GM12878 (cell line): Measurements from ENCODE around the gene P3H2. TPM values are rescaled to one million over a fixed set of nuclear protein-coding genes. Genes with fewer than 3 reads are reported as not detected.

Experiments
- ATAC-seq: fragments of 200-7000 bp; cut with Tn5 transposase; 3 replicates; pipeline ENCODE4 v1.9.1; 2020; ENCODE audit warnings: mild to moderate bottlenecking, moderate library complexity
- BruUV-seq: library from RNA; stranded (reverse); fragments of 400-500 nt; replicated peaks from 2 replicates; lab custom pipeline; 2021; lab: Mats Ljungman, UMichigan
- CTCF ChIA-PET: fragments of 300-600 bp; sonication (Branson Sonifier 250); formaldehyde crosslinking; extraction: SDS; loops from one replicate; lab custom pipeline; 2021; ENCODE audit warnings: inconsistent platforms; lab: Yijun Ruan, JAX
- POLR2A ChIA-PET: fragments of 350-600 bp; formaldehyde crosslinking; extraction: SDS; loops from one replicate; lab custom pipeline; 2021; ENCODE audit warnings: inconsistent platforms; lab: Charles Lee
- RAD21 ChIA-PET: fragments of 300-600 bp; sonication (Branson Sonifier 250); formaldehyde crosslinking; loops from one replicate; lab custom pipeline; 2023; ENCODE audit warnings: antibody characterized with exemption; ENCODE audit not compliant: unreplicated experiment; lab: Charles Lee
- SMC1A ChIA-PET: fragments of 300-600 bp; sonication (Branson Sonifier 250); formaldehyde crosslinking; loops from one replicate; lab custom pipeline; 2023; ENCODE audit not compliant: unreplicated experiment, uncharacterized antibody; lab: Charles Lee
- DNase-seq: peaks from one replicate; pipeline ENCODE4 v3.0.0-alpha.2; 2011; ENCODE audit warnings: low read depth, low spot score
- FAIRE-seq: peaks from 3 replicates; lab custom pipeline; 2011; peaks lifted over from hg19 to GRCh38; lab: Jason Lieb, UNC
- H2AFZ ChIP-seq: 2 replicates; pipeline ENCODE4 v1.6.0; 2011; ENCODE audit warnings: low read depth, low read length, control low read depth; ENCODE audit not compliant: control insufficient read depth
- H3K27ac ChIP-seq: 2 replicates; pipeline ENCODE4 v1.5.1; 2011; ENCODE audit warnings: control low read depth; ENCODE audit not compliant: control insufficient read depth, insufficient read depth
- H3K27me3 ChIP-seq, 2 experiments: replicated peaks in 1 of 2; 2 replicates each; pipeline versions ENCODE4 v1.6.0 to v1.6.1; 2011; ENCODE audit warnings: low read length in 1 of 2; ENCODE audit not compliant: control insufficient read depth in 2 of 2, insufficient read depth in 2 of 2
- H3K36me3 ChIP-seq, 2 experiments: 2 replicates each; pipeline ENCODE4 v1.5.1; 2011; ENCODE audit warnings: low read length in 1 of 2; ENCODE audit not compliant: control insufficient read depth in 2 of 2, insufficient read depth in 2 of 2
- H3K4me1 ChIP-seq: 2 replicates; pipeline ENCODE4 v1.6.1; 2011; ENCODE audit warnings: mild to moderate bottlenecking, low read length, moderate library complexity, mixed read lengths; ENCODE audit not compliant: control insufficient read depth, insufficient read depth
- H3K4me2 ChIP-seq: 2 replicates; pipeline ENCODE4 v1.6.0; 2011; ENCODE audit warnings: control low read depth; ENCODE audit not compliant: control insufficient read depth, insufficient read depth
- H3K4me3 ChIP-seq: fragments of 200-600 bp; sonication (generic); 2 replicates; pipeline ENCODE4 v1.5.1; 2016
- H3K79me2 ChIP-seq: 2 replicates; pipeline ENCODE4 v1.6.0; 2011; ENCODE audit warnings: low read length; ENCODE audit not compliant: control insufficient read depth, insufficient read depth
- H3K9ac ChIP-seq: 2 replicates; pipeline ENCODE4 v1.8.0; 2011; ENCODE audit warnings: low read length, control low read depth, mixed read lengths; ENCODE audit not compliant: control insufficient read depth, insufficient read depth
- H3K9me3 ChIP-seq: replicated peaks from 3 replicates; pipeline ENCODE4 v1.5.1; 2011; ENCODE audit warnings: mild to moderate bottlenecking, low read length; ENCODE audit not compliant: control insufficient read depth, insufficient read depth
- H4K20me1 ChIP-seq: 2 replicates; pipeline ENCODE4 v1.6.0; 2011; ENCODE audit not compliant: control insufficient read depth, insufficient read depth
- ATF2 ChIP-seq: IDR thresholded peaks from 2 replicates; pipeline ENCODE4 v1.6.1; 2012; ENCODE audit warnings: low read length, inconsistent platforms
- CREB1 ChIP-seq: IDR thresholded peaks from 2 replicates; pipeline ENCODE4 v1.6.1; 2012; ENCODE audit warnings: low read depth, mild to moderate bottlenecking, inconsistent platforms
- CTCF ChIP-seq, 3 experiments: IDR thresholded peaks in 2 of 3; conservative IDR thresholded peaks in 1 of 3; 2 replicates each; pipeline ENCODE4 v1.5.1; 2011; ENCODE audit warnings: low read depth in 3 of 3, low read length in 3 of 3, mild to moderate bottlenecking in 3 of 3, control low read depth in 2 of 3, moderate library complexity in 2 of 3, inconsistent platforms in 1 of 3, mixed read lengths in 1 of 3; ENCODE audit not compliant: control insufficient read depth in 2 of 3, insufficient read depth in 1 of 3; ENCODE audit errors: extremely low read depth in 1 of 3
- FOXM1 ChIP-seq: IDR thresholded peaks from 2 replicates; pipeline ENCODE4 v1.6.1; 2012; ENCODE audit warnings: low read depth, mild to moderate bottlenecking, inconsistent platforms, low read length, moderate library complexity
- IKZF2 ChIP-seq, 2 experiments: fragments of 450-650 bp; IDR thresholded peaks; 2 replicates each; pipeline ENCODE4 v1.6.1; 2017; ENCODE audit warnings: mild to moderate bottlenecking in 2 of 2, moderate library complexity in 2 of 2
- JUNB ChIP-seq: IDR thresholded peaks from 2 replicates; pipeline ENCODE4 v1.6.1; 2016; ENCODE audit warnings: antibody characterized with exemption, mild to moderate bottlenecking
- KAT2A ChIP-seq: conservative IDR thresholded peaks from 2 replicates; pipeline ENCODE4 v1.6.1; 2011; ENCODE audit warnings: low read depth, low read length; ENCODE audit not compliant: control insufficient read depth
- MXI1 ChIP-seq: fragments of 150-350 bp; IDR thresholded peaks from 2 replicates; pipeline ENCODE4 v1.6.1; 2011; ENCODE audit warnings: low read depth, mild to moderate bottlenecking, inconsistent platforms, low read length, improper control_type of control experiment
- NFYA ChIP-seq: IDR thresholded peaks from 2 replicates; pipeline ENCODE4 v1.6.1; 2011; ENCODE audit warnings: low read depth, mild to moderate bottlenecking, low read length, improper control_type of control experiment, borderline replicate concordance
- RB1 ChIP-seq: fragments of 450-650 bp; formaldehyde crosslinking; IDR thresholded peaks from 2 replicates; pipeline ENCODE4 v1.6.1; 2017; ENCODE audit warnings: mild to moderate bottlenecking, borderline replicate concordance
- RUNX3 ChIP-seq: IDR thresholded peaks from 2 replicates; pipeline ENCODE4 v1.6.1; 2012; ENCODE audit warnings: low read length, inconsistent platforms
- TCF3 ChIP-seq: IDR thresholded peaks from 2 replicates; pipeline ENCODE4 v1.6.1; 2012; ENCODE audit warnings: low read depth, mild to moderate bottlenecking, low read length, borderline replicate concordance; ENCODE audit not compliant: insufficient read depth
- ZNF687 ChIP-seq: fragments of 450-650 bp; IDR thresholded peaks from 2 replicates; pipeline ENCODE4 v1.6.1; 2017; ENCODE audit warnings: mild to moderate bottlenecking, moderate library complexity
- ZZZ3 ChIP-seq: IDR thresholded peaks from 2 replicates; pipeline ENCODE4 v1.6.1; 2011; ENCODE audit warnings: low read depth; ENCODE audit not compliant: control insufficient read depth, insufficient read length
- WGBS: methylation state at CpG from one replicate; pipeline ENCODE4 v1.1.6; 2016; ENCODE audit warnings: low lambda C conversion rate; ENCODE audit not compliant: insufficient replicate concordance, insufficient coverage; ENCODE audit errors: missing lambda C conversion rate; 5-methylcytosine and 5-hydroxymethylcytosine counted together
- in situ Hi-C: fragments of 300-500 bp; cut with MboI; formaldehyde crosslinking; loops from 9 replicates; pipeline ENCODE4 v1.14.3; 2018; ENCODE audit warnings: mixed read lengths
- intact Hi-C: fragments of 100-400 bp; cut with micrococcal nuclease; formaldehyde crosslinking; loops from one replicate; pipeline ENCODE4 v1.14.2; 2022; ENCODE audit not compliant: unreplicated experiment
- polyA plus RNA-seq, 11 experiments: library from polyadenylated mRNA; depleted of rRNA in 4 of 11; unstranded in 6 of 11; stranded (reverse) in 5 of 11; fragments of >200 nt; fragmentation: Nextera tagmentation in 4 of 11; fragmentation: Illumina TruSeq in 1 of 11; extraction: Ambion mirVana in 4 of 11; extraction: Trizol in 1 of 11; gene quantifications; 1 replicate in 1 of 11; 2 replicates in 10 of 11; pipeline versions ENCODE4 v1.2.1 to v1.2.3, GENCODE V29; 2011 to 2016; ENCODE audit warnings: inconsistent platforms in 2 of 11, missing spikeins in 2 of 11, low read depth in 1 of 11
- total RNA-seq, 4 experiments: library from RNA; depleted of rRNA in 3 of 4; stranded (reverse); fragments of >200 nt in 3 of 4; fragmentation: Illumina TruSeq in 1 of 4; extraction: Trizol in 1 of 4; gene quantifications; 2 replicates each; pipeline versions ENCODE4 v1.2.1 to v1.2.3, GENCODE V29; 2013 to 2021

The P3H2 gene
- total and polyA plus RNA-seq, 10 of the 15 experiments (the other 5 are each of a cell fraction or from before 2014, with no cell fraction given): 27.0 to 97.6 (median 83.2) TPM

- TF ChIP-seq CTCF (IDR thresholded peaks at IDR 0.05 in 2 of 3, conservative IDR thresholded peaks at IDR 0.05 in 1 of 3; ENCODE audit: control insufficient read depth in 2 of 3, extremely low read depth in 1 of 3, insufficient read depth in 1 of 3, low read depth in 3 of 3, low read length in 3 of 3) (peak; percentile 75 to 81 (median 81)), TCF3 (no peak), FOXM1 (0 out of 2 replicates have a peak, but pooled peaks have one; percentile 64), RB1 (peak; percentile 20; the same call in 1 of the 2 replicates)
Observed at GRCh38 chr3:189967254-189967865, 153.3 kb downstream of the P3H2 start (continued).

GRCh38 chr3:189966843-189967242 is 153.9 kb downstream of the P3H2 start:
- POLR2A ChIA-PET: no interaction called here
- SMC1A ChIA-PET: interaction anchor here (0.7 to 3.7 kb wide), 34 partner anchors 11 to 493 kb away, joined by 3 to 28 read pairs (median 4); partner anchors contain the start of genes CLDN1 and P3H2
- WGBS: 8% methylated on average over 5 of the region's 5 CpGs
- Histone ChIP-seq H3K4me2 (no peak overlapping the region), H2AFZ (no peak overlapping the region), H3K27me3 (no peaks in the 10 kb centered on the region), H3K36me3 (no peaks in the 10 kb centered on the region), H3K9ac (no peak overlapping the region), H3K79me2 (no peaks in the 10 kb centered on the region), H3K27ac (no peak overlapping the region), H3K9me3 (no peaks in the 10 kb centered on the region), H3K4me1 (no peaks in the 10 kb centered on the region), H3K4me3 (no peak overlapping the region), H4K20me1 (no peaks in the 10 kb centered on the region)
- CTCF ChIA-PET: interaction anchor here (0.6 to 5.6 kb wide), 40 partner anchors 9 to 1084 kb away, joined by 3 to 45 read pairs (median 4); partner anchors contain the start of genes CLDN1 and P3H2
- intact Hi-C loops: loop anchor here (1.0 to 5.0 kb wide), 7 partner anchors 130 to 1085 kb away; no protein-coding TSS in a partner anchor
- RAD21 ChIA-PET: interaction anchor here (0.8 to 2.8 kb wide), 16 partner anchors 13 to 730 kb away, joined by 3 to 22 read pairs (median 4); partner anchors contain the start of gene P3H2
- in situ Hi-C loops: loop anchor here (10.0 kb wide), 2 partner anchors 358 to 418 kb away; partner anchors contain the start of genes CLDN1 and CLDN16
- BruUV-seq: no TSS peak
- FAIRE-seq (no peak), ATAC-seq (peak; percentile 80), DNase-seq (no peak)
- TF ChIP-seq ZZZ3: no peak
- no peak for TF ChIP-seq MXI1
- 0 out of 2 replicates have a peak, but pooled peaks have one; percentile 6 for TF ChIP-seq RUNX3
- TF ChIP-seq KAT2A: no peak
- TF ChIP-seq CREB1: 0 out of 2 replicates have a peak, but pooled peaks have one; percentile 18
- TF ChIP-seq ATF2: 0 out of 2 replicates have a peak, but pooled peaks have one; percentile 35
- TF ChIP-seq IKZF2 (IDR thresholded peaks at IDR 0.05): peak in 1 of 2 experiments; percentile 64; a peak in 2 of 4 replicates
- no peak for TF ChIP-seq NFYA
- TF ChIP-seq ZNF687: no peak
- TF ChIP-seq JUNB: peak; percentile 67
